HEK293 (cell line): Measurements from ENCODE around the gene SLC2A4RG.

Experiments used
- CTCF ChIA-PET: fragments of 350-600 bp; formaldehyde crosslinking; extraction: SDS; loops from one replicate; lab custom pipeline; 2021; ENCODE audit warnings: antibody characterized with exemption; lab: Yijun Ruan, JAX
- POLR2A ChIA-PET: fragments of 300-600 bp; formaldehyde crosslinking; extraction: SDS; loops from one replicate; lab custom pipeline; 2020; ENCODE audit warnings: antibody characterized with exemption, inconsistent platforms; lab: Yijun Ruan, JAX
- H3K27ac ChIP-seq: fragments of 200-500 bp; sonication (Bioruptor generic); 2 replicates; pipeline ENCODE4 v1.5.1; 2014; ENCODE audit warnings: low read depth, low read length, control low read depth, inconsistent platforms; ENCODE audit errors: extremely low read depth
- H3K36me3 ChIP-seq, 2 experiments: fragments of 200-500 bp in 1 of 2; sonication (Bioruptor generic) in 1 of 2; 1 replicate in 1 of 2; 2 replicates in 1 of 2; pipeline ENCODE4 v1.5.1; 2014 to 2017; ENCODE audit warnings: inconsistent platforms in 2 of 2, low read length in 2 of 2; ENCODE audit not compliant: control insufficient read depth in 2 of 2, insufficient read depth in 1 of 2
- H3K4me1 ChIP-seq: fragments of 200-500 bp; sonication (Bioruptor generic); 2 replicates; pipeline ENCODE4 v1.5.1; 2014; ENCODE audit warnings: mild to moderate bottlenecking, low read length, inconsistent platforms; ENCODE audit not compliant: control insufficient read depth, insufficient read depth
- H3K4me3 ChIP-seq: 2 replicates; pipeline ENCODE4 v1.5.1; 2011; ENCODE audit warnings: low read depth, mild to moderate bottlenecking, control low read depth, low read length, moderate library complexity
- H3K9me3 ChIP-seq: fragments of 200-500 bp; sonication (Bioruptor generic); 2 replicates; pipeline ENCODE4 v1.5.1; 2014; ENCODE audit warnings: low read depth, low read length, inconsistent platforms; ENCODE audit not compliant: control insufficient read depth, insufficient read depth
- GLIS2 ChIP-seq: fragments of 450-650 bp; formaldehyde crosslinking; IDR thresholded peaks from 2 replicates; pipeline ENCODE4 v1.5.1; 2016; ENCODE audit warnings: missing biosample characterization, missing genetic modification characterization
- HOXA7 ChIP-seq: sonication (generic); formaldehyde crosslinking; IDR thresholded peaks from 2 replicates; pipeline ENCODE4 v1.8.1; 2022; ENCODE audit warnings: missing genetic modification reagents, borderline replicate concordance
- SCRT1 ChIP-seq: fragments of 450-650 bp; formaldehyde crosslinking; IDR thresholded peaks from 2 replicates; pipeline ENCODE4 v1.5.1; 2016; ENCODE audit warnings: missing biosample characterization, missing genetic modification characterization, borderline replicate concordance
- SCRT2 ChIP-seq: fragments of 450-650 bp; formaldehyde crosslinking; IDR thresholded peaks from 2 replicates; pipeline ENCODE4 v1.5.1; 2016; ENCODE audit warnings: missing biosample characterization, missing genetic modification characterization
- SP2 ChIP-seq: fragments of 450-650 bp; formaldehyde crosslinking; IDR thresholded peaks from 2 replicates; pipeline ENCODE4 v1.5.1; 2016; ENCODE audit warnings: missing biosample characterization, missing genetic modification characterization
- ZBTB17 ChIP-seq: fragments of 450-650 bp; formaldehyde crosslinking; IDR thresholded peaks from 2 replicates; pipeline ENCODE4 v1.5.1; 2016; ENCODE audit warnings: missing biosample characterization, missing genetic modification characterization
- ZNF366 ChIP-seq: fragments of 450-650 bp; formaldehyde crosslinking; conservative IDR thresholded peaks from 2 replicates; pipeline ENCODE4 v1.5.1; 2016; ENCODE audit warnings: missing biosample characterization, missing genetic modification characterization
- ZNF660 ChIP-seq: fragments of 450-650 bp; IDR thresholded peaks from 2 replicates; pipeline ENCODE4 v1.5.1; 2018; ENCODE audit warnings: missing biosample characterization, mild to moderate bottlenecking, missing genetic modification characterization
- ZSCAN18 ChIP-seq: fragments of 450-650 bp; formaldehyde crosslinking; IDR thresholded peaks from 2 replicates; pipeline ENCODE4 v1.5.1; 2016; ENCODE audit warnings: missing biosample characterization, missing genetic modification characterization
- TF ChIP-seq, protein P1 (sequence below): fragments of 450-650 bp; formaldehyde crosslinking; IDR thresholded peaks from 2 replicates; pipeline ENCODE4 v1.5.1; 2017; ENCODE audit warnings: missing biosample characterization, missing genetic modification characterization
- TF ChIP-seq, protein P2 (sequence below): fragments of 450-650 bp; formaldehyde crosslinking; IDR thresholded peaks from 2 replicates; pipeline ENCODE4 v1.5.1; 2016; ENCODE audit warnings: missing biosample characterization, missing genetic modification characterization

The SLC2A4RG gene

GRCh38 chr20:63692436-63693082 lies 47.0 kb upstream of the SLC2A4RG start (continued):
- TF ChIP-seq, protein P1, sequence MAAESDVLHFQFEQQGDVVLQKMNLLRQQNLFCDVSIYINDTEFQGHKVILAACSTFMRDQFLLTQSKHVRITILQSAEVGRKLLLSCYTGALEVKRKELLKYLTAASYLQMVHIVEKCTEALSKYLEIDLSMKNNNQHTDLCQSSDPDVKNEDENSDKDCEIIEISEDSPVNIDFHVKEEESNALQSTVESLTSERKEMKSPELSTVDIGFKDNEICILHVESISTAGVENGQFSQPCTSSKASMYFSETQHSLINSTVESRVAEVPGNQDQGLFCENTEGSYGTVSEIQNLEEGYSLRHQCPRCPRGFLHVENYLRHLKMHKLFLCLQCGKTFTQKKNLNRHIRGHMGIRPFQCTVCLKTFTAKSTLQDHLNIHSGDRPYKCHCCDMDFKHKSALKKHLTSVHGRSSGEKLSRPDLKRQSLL (tag by site-specific recombination), result 0 out of 2 replicates have a peak, but pooled peaks have one; percentile 12
- TF ChIP-seq SP2 (tag by site-specific recombination), result peak; percentile 25; the same call in 1 of the 2 replicates
- TF ChIP-seq ZBTB17 (tag by site-specific recombination), result peak; percentile 76

GRCh38 chr20:63693083-63693732 lies 46.4 kb upstream of the SLC2A4RG start:
- no peaks in the 10 kb centered on the region for H3K4me1 ChIP-seq
- peaks cover 0 to 19% of the 10 kb centered on the region in 2 experiments; a peak in 1 of 3 replicates for H3K36me3 ChIP-seq
- no peak overlapping the region for H3K4me3 ChIP-seq
- no peak overlapping the region for H3K27ac ChIP-seq
- no peaks in the 10 kb centered on the region for H3K9me3 ChIP-seq
- ChIA-PET CTCF (no interaction called here), POLR2A (interaction anchor here (0.9 kb wide), 1 partner anchor 120 kb away, joined by 3 read pairs; no protein-coding TSS in a partner anchor)
- TF ChIP-seq GLIS2, result peak; percentile 25; the same call in 1 of the 2 replicates
- no peak for TF ChIP-seq ZNF366 (tag by site-specific recombination)

- Histone ChIP-seq H3K4me3 (no peak overlapping the region), H3K9me3 (no peaks in the 10 kb centered on the region), H3K4me1 (no peaks in the 10 kb centered on the region), H3K27ac (no peak overlapping the region), H3K36me3 (peaks cover 0 to 19% of the 10 kb centered on the region in 2 experiments; a peak in 1 of 3 replicates)
- CTCF ChIA-PET, result no interaction called here
- TF ChIP-seq SCRT1 (tag by site-specific recombination) (peak; percentile 98), ZSCAN18 (tag by site-specific recombination) (no peak), ZNF660 (tag by site-specific recombination) (no peak), SCRT2 (peak; percentile 98), HOXA7 (CRISPR knock-in tag) (no peak)
- TF ChIP-seq, protein P2, sequence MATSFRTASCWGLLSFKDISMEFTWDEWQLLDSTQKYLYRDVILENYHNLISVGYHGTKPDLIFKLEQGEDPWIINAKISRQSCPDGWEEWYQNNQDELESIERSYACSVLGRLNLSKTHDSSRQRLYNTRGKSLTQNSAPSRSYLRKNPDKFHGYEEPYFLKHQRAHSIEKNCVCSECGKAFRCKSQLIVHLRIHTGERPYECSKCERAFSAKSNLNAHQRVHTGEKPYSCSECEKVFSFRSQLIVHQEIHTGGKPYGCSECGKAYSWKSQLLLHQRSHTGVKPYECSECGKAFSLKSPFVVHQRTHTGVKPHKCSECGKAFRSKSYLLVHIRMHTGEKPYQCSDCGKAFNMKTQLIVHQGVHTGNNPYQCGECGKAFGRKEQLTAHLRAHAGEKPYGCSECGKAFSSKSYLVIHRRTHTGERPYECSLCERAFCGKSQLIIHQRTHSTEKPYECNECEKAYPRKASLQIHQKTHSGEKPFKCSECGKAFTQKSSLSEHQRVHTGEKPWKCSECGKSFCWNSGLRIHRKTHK (tag by site-specific recombination), result no peak
- POLR2A ChIA-PET, result interaction anchor here (0.6 to 0.9 kb wide), 2 partner anchors 121 to 156 kb away, joined by 3 read pairs; no protein-coding TSS in a partner anchor
Measured at GRCh38 chr20:63693733-63694583, 45.6 kb upstream of the SLC2A4RG start.
